Kidney (tissue), 14 donors: ENCODE measurements around the gene SORD. TPM values are rescaled to one million over a fixed set of nuclear protein-coding genes. Genes with fewer than 3 reads are reported as not detected.

Experiments used
- DNase-seq, 5 donors: peaks; one replicate each; pipeline ENCODE4 v3.0.0-alpha.2; 2013 to 2020
- FAIRE-seq: peaks from 2 replicates; lab custom pipeline; 2012; peaks lifted over from hg19 to GRCh38; lab: Jason Lieb, UNC
- H3K27ac ChIP-seq, 2 donors: one replicate each; pipeline ENCODE4 v1.7.0; 2013; ENCODE audit warnings: low read depth in 2 of 2, low read length in 2 of 2, inconsistent platforms in 1 of 2
- H3K27me3 ChIP-seq: one replicate; pipeline ENCODE4 v1.7.1; 2013; ENCODE audit warnings: low read length, inconsistent platforms; ENCODE audit not compliant: control insufficient read depth, insufficient read depth
- H3K36me3 ChIP-seq, 3 donors: one replicate each; pipeline versions ENCODE4 v1.7.0 to v1.7.1; 2013; ENCODE audit warnings: low read length in 3 of 3, control low read depth in 1 of 3, inconsistent platforms in 1 of 3; ENCODE audit not compliant: insufficient read depth in 3 of 3, control insufficient read depth in 2 of 3
- H3K4me1 ChIP-seq, 3 donors: one replicate each; pipeline versions ENCODE4 v1.7.0 to v1.7.1; 2013; ENCODE audit warnings: low read length in 3 of 3, inconsistent platforms in 1 of 3, low read depth in 1 of 3; ENCODE audit not compliant: control insufficient read depth in 2 of 3, insufficient read depth in 2 of 3
- H3K4me3 ChIP-seq, 3 donors: one replicate each; pipeline versions ENCODE4 v1.7.0 to v1.8.1; 2013; ENCODE audit warnings: low read length in 3 of 3, control low read depth in 1 of 3, inconsistent platforms in 1 of 3
- H3K9ac ChIP-seq, 3 donors: one replicate each; pipeline versions ENCODE4 v1.7.0 to v1.7.1; 2013; ENCODE audit warnings: low read length in 3 of 3, control low read depth in 1 of 3, inconsistent platforms in 1 of 3
- H3K9me3 ChIP-seq, 3 donors: one replicate each; pipeline versions ENCODE4 v1.7.0 to v1.7.1; 2013; ENCODE audit warnings: low read length in 3 of 3, control low read depth in 1 of 3, inconsistent platforms in 1 of 3; ENCODE audit not compliant: control insufficient read depth in 2 of 3, insufficient read depth in 1 of 3
- intact Hi-C: fragments of 100-400 bp; cut with DNase I; formaldehyde crosslinking; loops from one replicate; pipeline ENCODE4 v1.11.1; 2022
- polyA plus RNA-seq: library from polyadenylated mRNA; stranded (reverse); fragments of 350-450 nt; fragmentation: Illumina TruSeq; extraction: RNeasy Lipid Tissue Mini Kit (QIAGEN cat#74804); gene quantifications from one replicate; pipeline ENCODE4 v1.2.3, GENCODE V29; 2014; ENCODE audit warnings: low read depth, low replicate concordance; ENCODE audit not compliant: insufficient read depth
- total RNA-seq: library from RNA; stranded (reverse); fragmentation: NEBNext Ultra II Directional; extraction: Animal tissue kit (Norgen Biotek cat#: 25700); gene quantifications from one replicate; pipeline ENCODE4 v1.2.1, GENCODE V29; 2021
- TF ChIP-seq, protein P1 (sequence below): IDR thresholded peaks from 3 replicates; pipeline ENCODE4 v1.5.1; 2012; ENCODE audit warnings: mild to moderate bottlenecking, moderate library complexity, borderline replicate concordance; ENCODE audit not compliant: insufficient read depth; ENCODE audit errors: extremely low read depth
- donor health status: control.
- donor health status: control.
- donor health status: control.
- donor health status: control.
- donor health status: control.
- donor health status: DM: yes; HTN: yes; CAD: no.
- donor health status: Normal renal cell carcinoma (clear cell type).

Gene SORD
- total and polyA plus RNA-seq, 2 donors from 2014 or later: 14.2 to 83.0 TPM

DNA sequence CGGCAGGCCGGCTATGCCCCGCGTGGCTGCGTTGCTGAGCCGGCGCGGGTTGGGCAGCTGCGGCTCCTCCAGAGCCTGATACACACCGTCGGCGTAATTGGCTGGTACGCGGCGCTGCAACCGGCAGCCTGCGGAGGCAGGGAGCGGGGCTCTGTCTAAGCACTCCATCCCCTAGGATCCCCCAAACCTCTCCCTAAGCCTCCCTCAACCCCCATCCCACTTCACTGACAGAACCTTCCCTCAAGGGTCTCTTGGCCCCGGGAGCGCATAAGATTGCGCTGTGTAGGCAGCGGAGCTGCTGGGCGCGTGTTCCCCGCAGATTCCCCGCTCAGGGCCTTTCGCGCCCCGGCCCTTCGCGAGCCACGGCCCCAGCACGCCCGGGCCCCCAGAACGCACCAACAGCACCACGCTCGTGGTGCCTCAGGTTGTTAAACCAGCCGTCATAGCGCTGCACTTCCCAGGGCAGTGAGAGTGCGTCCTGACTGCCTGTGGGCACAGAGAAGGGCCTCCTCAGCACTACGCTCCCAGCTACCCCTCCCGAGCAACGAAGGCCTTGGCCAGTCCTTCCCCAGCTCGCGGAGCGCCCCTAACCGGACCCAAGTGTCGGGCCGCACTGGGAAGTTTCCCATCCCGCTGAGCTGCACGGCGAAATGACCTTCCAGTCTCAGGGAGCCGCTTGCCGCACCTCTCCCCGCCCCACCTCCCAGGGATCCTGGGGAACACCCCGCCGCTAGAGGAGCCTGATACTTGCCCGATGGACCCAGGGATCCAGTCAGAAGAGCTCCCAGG lies 89.8 kb downstream of the SORD start:
- FAIRE-seq: no peak
- Histone ChIP-seq H3K27ac (no peak overlapping the region), H3K4me3 (no peak overlapping the region), H3K4me1 (peaks cover 0 to 34% (median 0%) of the 10 kb centered on the region in 3 donors), H3K9me3 (no peaks in the 10 kb centered on the region), H3K36me3 (no peaks in the 10 kb centered on the region), H3K27me3 (peaks cover 65% of the 10 kb centered on the region), H3K9ac (no peak overlapping the region)
- DNase-seq: peak in 1 of 5 donors; percentile 75
- intact Hi-C loops: no loop called here
- TF ChIP-seq, protein P1, sequence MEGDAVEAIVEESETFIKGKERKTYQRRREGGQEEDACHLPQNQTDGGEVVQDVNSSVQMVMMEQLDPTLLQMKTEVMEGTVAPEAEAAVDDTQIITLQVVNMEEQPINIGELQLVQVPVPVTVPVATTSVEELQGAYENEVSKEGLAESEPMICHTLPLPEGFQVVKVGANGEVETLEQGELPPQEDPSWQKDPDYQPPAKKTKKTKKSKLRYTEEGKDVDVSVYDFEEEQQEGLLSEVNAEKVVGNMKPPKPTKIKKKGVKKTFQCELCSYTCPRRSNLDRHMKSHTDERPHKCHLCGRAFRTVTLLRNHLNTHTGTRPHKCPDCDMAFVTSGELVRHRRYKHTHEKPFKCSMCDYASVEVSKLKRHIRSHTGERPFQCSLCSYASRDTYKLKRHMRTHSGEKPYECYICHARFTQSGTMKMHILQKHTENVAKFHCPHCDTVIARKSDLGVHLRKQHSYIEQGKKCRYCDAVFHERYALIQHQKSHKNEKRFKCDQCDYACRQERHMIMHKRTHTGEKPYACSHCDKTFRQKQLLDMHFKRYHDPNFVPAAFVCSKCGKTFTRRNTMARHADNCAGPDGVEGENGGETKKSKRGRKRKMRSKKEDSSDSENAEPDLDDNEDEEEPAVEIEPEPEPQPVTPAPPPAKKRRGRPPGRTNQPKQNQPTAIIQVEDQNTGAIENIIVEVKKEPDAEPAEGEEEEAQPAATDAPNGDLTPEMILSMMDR: no peak

DNA sequence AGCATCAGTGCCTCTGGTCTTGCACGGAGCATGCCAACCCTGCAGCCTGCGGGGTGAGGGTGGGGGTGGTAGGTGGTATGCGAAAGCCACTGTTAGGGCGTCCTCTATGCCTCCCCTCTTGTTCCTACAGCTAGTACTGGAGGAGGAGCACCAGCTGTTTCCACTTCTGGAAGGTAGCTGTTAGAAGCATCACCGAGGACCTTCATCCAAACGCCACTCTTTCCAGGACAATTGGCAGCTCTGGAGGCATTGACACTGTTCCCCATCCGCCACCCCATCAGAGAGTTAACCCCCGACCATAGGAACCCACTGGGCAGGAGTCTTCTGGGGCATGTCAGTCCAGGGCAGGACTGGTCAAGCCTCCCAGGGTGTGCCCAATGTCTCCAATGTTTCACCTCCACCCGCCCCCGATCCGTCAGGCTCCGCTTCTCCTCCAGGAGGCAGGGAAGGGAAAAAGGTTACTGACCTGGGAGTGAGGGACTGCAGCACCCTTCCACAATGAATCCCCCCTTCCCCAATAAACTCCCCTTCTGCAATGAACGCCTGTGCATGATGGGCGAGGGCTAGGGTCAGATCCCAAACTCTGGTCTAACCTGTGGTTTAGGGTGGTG lies 90.5 kb downstream of the SORD start:
- FAIRE-seq (no peak), DNase-seq (peak in 1 of 5 donors; percentile 22)
- TF ChIP-seq, protein P1: no peak
- Histone ChIP-seq H3K36me3 (no peaks in the 10 kb centered on the region), H3K9me3 (no peaks in the 10 kb centered on the region), H3K4me1 (peaks cover 0 to 37% (median 0%) of the 10 kb centered on the region in 3 donors), H3K27me3 (peaks cover 65% of the 10 kb centered on the region), H3K4me3 (no peak overlapping the region), H3K9ac (no peak overlapping the region), H3K27ac (no peak overlapping the region)
- intact Hi-C loops: no loop called here

DNA sequence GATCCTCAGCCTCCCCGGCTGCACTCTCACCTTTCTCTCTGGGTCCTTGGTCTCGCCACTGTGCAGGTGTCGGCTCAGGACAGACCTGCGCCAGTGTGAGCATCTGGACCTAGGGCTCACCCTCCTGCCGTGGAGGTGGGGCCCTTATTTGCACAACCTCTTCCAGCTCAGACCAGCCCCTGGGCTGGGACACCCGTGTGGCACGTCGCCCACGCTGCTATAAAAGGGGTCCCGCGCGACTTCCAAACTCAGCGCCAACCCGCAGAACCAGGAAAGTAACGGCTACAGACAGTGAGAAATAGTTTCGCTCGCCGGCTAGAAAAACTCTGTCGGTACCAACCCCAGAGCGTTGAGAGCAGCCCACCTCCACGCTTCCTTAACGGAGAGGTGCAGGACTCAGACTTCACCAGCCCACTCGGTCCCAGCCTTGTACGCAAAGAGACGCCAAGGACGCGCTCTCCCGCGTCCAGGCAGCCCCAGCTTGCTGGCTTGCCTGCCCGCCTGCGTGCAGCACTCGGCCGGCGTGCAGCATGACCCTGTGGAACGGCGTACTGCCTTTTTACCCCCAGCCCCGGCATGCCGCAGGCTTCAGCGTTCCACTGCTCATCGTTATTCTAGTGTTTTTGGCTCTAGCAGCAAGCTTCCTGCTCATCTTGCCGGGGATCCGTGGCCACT lies 91.2 kb downstream of the SORD start, which contains the start of the genes DUOX2 and DUOXA2:
Gene DUOX2 (minus strand): TSS at position 97 of the 675 bp plus-strand sequence. CDS start 761 bp downstream, outside the sequence.
Gene DUOXA2 (plus strand): TSS at position 251 of the 675 bp plus-strand sequence. CDS start 280 bp downstream, at position 531.
- Histone ChIP-seq H3K36me3 (no peaks in the 10 kb centered on the region), H3K9ac (no peak within 1 kb of the TSS), H3K27ac (no peak within 1 kb of the TSS), H3K27me3 (peaks cover 65% of the 10 kb centered on the region), H3K4me1 (peaks cover 0 to 37% (median 0%) of the 10 kb centered on the region in 3 donors), H3K4me3 (peak within 1 kb of the TSS in 1 of 3 donors; percentile 32), H3K9me3 (no peaks in the 10 kb centered on the region)
- FAIRE-seq: no peak
- TF ChIP-seq, protein P1: no peak
- DNase-seq: peak in 1 of 5 donors; percentile 16
- intact Hi-C loops: no loop called here
